HUDEP-2 (cell line): ENCODE results near the gene APOBEC4.
"Not testable (repeated sequence)": the region's sequence is repeated elsewhere in the genome, so short reads cannot be mapped to it uniquely, and the experiment has no call there.

Source experiments
- DNase-seq, 76 experiments: peaks; one replicate each; lab custom pipeline; 2025; ENCODE audit not compliant: unreplicated experiment in 76 of 76; lab: John Stamatoyannopoulos, UW

Gene APOBEC4

DNA sequence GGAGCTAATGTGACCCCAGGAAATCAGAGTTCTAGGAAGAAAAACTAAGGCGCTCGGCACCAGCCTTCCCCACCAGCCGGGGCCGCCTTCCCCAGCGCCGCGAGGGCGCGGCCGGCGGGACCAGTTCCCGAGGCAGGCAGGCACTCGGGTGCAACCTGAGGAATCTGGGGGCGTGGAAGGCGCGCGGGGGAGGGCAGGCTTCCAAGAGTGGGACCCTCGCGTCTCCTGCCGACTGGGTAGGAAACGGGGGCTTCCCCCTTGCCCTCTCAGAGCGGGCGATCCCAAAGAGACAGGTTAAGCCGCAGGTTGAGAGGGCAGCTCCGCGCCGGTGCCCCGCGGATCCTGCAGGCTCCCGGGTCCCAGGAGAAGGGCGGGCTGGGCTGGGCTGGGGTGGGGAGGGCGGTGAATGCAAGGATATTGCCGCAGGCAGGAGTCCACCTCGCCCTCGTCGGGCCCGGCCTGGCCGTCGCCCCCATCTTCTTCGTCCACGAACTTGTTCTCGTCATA lies 18.0 kb downstream of the APOBEC4 start:
- peak in 5 of 76 experiments; percentile 1 to 35 (median 14) for DNase-seq

DNA sequence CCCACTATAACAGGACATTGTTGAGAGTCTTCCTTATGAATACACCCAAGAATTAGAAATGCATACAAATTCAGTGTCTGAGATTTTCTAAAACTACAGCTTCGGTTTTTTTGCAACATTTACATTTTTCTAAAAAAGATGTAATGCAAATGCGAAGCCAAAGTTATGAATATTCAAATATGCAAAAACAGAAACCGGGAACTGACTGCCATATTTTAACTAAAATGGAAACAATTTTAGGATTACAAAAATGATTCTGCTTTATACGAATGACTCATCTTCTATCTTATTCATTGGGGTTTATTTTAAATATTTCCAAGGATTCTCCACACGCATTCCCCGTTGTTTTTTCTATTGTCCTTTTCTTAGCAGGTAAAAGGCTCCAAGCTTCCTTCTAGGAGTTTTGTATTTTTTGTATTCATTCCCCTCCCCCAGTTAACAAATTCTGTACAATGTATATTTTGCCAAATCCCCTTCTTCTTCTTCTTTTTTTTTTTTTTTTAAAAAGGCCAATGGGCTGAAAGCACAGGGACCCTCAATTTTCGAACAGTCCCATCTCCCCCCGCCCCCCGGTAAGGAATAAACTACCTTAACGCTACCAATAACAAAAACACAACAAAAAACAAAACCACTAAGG lies 18.6 kb downstream of the APOBEC4 start:
- DNase-seq: no peak

DNA sequence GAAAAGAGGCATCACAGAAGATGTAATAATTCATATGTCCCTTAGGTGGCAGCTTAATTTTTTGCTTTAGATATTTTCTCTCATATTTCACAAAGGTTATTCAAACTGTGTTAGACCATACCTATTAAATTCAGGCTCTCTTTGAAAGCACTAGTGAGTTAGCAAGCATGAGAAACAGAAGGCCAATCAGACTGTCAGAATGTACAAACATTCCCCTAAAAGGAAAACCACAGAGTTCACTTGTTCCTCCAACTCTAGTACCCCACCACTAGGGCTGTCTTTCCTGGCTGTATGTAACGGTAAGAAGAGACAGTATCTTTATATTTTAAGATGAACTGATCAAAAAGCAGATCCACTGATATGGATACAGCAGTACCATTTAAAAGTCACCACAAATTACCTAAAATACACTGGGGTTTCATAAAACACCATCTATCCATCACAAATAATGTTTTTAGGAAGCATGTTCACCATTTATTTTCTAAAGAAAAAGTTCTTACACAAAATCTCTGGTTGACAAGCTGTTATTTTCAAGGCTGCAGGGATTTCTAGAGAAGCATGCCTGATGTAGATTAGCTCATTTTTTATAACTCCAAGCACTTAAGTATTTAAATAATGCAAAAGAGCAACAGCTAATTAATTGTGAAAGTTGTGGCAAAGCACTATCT lies 19.3 kb downstream of the APOBEC4 start:
- DNase-seq: peak in 21 of 76 experiments; percentile 5 to 52 (median 23)

GRCh38 chr1:183632964-183633363 lies 20.2 kb downstream of the APOBEC4 start:
- peak in 2 of 76 experiments; percentile 4 to 8 for DNase-seq

DNA sequence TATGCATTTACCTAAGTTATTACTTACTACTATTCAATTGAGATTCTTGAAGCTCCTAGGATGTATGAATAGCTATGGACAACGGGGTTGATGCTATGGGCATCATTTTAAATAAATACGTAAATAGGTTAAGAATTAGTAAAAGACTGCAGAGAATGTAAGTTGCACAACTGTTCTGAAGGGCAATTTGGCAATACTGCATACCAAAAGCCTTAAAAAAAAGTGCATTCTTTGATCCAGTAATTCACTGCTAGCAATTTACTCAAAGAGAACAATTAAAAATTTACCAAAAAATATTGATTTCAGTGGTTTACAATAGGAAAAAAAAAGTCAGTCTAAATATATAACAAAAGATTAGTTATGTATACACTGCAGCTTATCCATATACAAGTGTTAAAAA lies 21.0 kb downstream of the APOBEC4 start:
- DNase-seq: no peak

GRCh38 chr1:183630748-183631147 lies 22.4 kb downstream of the APOBEC4 start:
- no peak for DNase-seq

- no peak for DNase-seq
These were observed 24.6 kb downstream of the APOBEC4 start for GRCh38 chr1:183628537-183628936.

DNA sequence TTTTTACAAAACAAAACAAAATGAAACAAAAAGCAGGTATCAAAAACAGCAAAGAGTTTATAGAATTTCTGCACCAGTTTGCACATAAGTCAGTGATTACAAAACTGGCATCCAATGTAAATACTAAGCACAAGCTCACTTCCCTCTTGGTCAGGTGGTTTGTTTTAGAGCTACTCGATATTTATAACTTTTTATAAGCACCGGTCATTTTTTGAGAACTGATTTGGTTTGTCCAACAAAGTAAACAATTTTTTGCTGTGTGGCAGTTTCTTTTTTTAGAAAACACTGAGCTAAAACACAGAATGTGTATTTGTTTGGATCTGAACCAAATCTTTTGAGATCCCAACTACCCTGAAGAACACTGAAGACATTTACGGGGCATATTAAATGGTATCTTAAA lies 26.9 kb downstream of the APOBEC4 start:
- DNase-seq: not testable (repeated sequence)

GRCh38 chr1:183622884-183623785 lies 30.0 kb downstream of the APOBEC4 start:
- peak in 48 of 76 experiments; percentile 3 to 65 (median 24) for DNase-seq

DNA sequence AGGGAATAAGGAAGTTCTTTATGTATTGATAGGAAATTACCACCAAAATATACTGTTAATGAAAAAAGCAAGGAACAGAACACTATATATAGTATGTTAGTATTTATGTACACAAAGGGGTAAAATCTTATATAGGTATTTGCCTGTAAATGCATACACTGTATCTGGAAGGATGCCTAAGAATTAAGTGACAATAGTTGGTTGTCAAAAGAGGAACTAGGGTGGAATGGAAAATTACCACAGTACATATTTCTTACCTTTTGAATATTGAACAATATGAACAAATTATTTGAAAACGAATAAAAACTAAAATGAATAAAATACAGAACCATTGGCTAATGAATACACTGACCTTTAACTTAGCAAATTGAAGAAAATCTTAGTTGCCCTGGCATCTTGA lies 31.1 kb downstream of the APOBEC4 start:
- no peak for DNase-seq

- no peak for DNase-seq
These were observed 32.8 kb downstream of the APOBEC4 start for GRCh38 chr1:183620311-183620710.

DNA sequence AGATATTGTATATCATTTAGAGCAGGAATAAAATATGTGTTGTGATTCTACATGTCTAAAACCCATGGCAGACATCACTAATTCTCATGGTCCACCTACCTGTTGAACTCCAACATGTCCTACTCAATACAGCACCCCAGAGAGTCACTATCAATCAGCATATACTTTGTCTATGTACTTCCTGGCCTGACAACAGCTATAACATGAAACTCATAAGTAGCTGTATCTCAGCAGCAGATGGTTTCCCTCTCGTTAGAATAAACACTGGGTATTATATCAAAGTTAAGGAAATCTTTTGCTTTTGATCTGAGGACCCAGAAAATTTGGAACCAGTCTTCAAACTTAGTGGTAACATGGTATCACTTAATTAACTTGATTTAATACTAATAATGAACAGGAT lies 33.3 kb downstream of the APOBEC4 start:
- DNase-seq: no peak

GRCh38 chr1:183618202-183618601 lies 34.9 kb downstream of the APOBEC4 start:
- not testable (repeated sequence) for DNase-seq

- not testable (repeated sequence) for DNase-seq
These were observed 40.1 kb downstream of the APOBEC4 start for GRCh38 chr1:183612975-183613374.

DNA sequence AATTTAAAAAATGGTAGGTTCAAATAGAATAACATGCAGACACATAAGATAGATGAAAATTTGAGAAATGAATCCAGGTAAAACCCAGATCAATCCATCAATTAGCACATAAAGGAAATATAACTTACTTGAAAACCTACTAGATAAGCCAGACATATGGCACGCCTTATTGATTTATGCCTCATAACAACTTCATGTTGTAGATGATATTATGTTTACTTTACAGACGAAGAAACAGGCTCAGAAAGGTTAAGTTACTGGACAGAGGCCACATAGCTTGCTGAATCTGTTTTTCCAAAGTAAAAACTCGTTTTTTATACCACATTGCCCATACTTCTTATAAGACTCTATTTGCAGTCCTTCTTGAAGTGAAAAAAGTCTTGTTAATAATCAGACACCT lies 40.7 kb downstream of the APOBEC4 start:
- DNase-seq: no peak

DNA sequence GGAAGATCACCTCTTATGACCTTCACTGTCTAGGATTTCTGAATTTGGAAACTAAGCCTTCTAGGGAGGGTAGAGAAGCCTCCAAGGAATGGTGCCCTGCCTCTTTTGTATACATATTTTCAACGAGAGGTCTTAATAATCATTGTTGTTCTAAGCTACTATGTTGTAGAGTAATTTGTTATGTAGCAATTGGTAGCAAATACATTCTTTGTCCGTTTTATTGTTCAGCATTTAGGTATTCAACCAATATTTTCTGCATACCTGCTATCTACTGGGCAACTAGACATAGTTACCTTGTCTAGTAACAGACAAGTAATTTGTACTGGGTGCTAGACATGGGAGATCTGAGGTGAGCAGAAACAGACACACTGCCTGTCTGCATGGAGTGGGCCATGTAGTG lies 42.1 kb downstream of the APOBEC4 start:
- no peak for DNase-seq

GRCh38 chr1:183609759-183610452 lies 43.2 kb downstream of the APOBEC4 start:
- DNase-seq: no peak

GRCh38 chr1:183609313-183609712 lies 43.8 kb downstream of the APOBEC4 start:
- peak in 14 of 76 experiments; percentile 1 to 32 (median 12) for DNase-seq

GRCh38 chr1:183607322-183607980 lies 45.7 kb downstream of the APOBEC4 start:
- DNase-seq: no peak

- DNase-seq: no peak
These were observed 47.2 kb downstream of the APOBEC4 start for GRCh38 chr1:183605904-183606303.
